Loucy (cell line): ENCODE data around the gene DVL2.
"Not testable (repeated sequence)": the region's sequence is repeated elsewhere in the genome, so short reads cannot be mapped to it uniquely, and the experiment has no call there.

Source experiments
- H2AFZ ChIP-seq: fragments of 200-600 bp; sonication (generic); 2 replicates; pipeline ENCODE4 v1.6.0; 2016; ENCODE audit warnings: antibody characterized with exemption, mild to moderate bottlenecking, low read length, moderate library complexity
- H3F3A ChIP-seq: fragments of 200-600 bp; 2 replicates; pipeline ENCODE4 v1.6.0; 2016; ENCODE audit warnings: antibody characterized with exemption, low read depth, mild to moderate bottlenecking
- H3K27me3 ChIP-seq: fragments of 200-600 bp; sonication (generic); 2 replicates; pipeline ENCODE4 v1.6.1; 2014; ENCODE audit warnings: low read length, mild to moderate bottlenecking; ENCODE audit not compliant: insufficient read depth, poor library complexity, severe bottlenecking
- H3K36me3 ChIP-seq: fragments of 200-600 bp; sonication (generic); 2 replicates; pipeline ENCODE4 v1.6.1; 2016; ENCODE audit warnings: low read length; ENCODE audit not compliant: insufficient read depth
- H3K4me1 ChIP-seq: fragments of 200-600 bp; sonication (generic); 2 replicates; pipeline ENCODE4 v1.5.1; 2014; ENCODE audit warnings: low read length, mild to moderate bottlenecking; ENCODE audit not compliant: insufficient read depth, poor library complexity, severe bottlenecking
- H3K4me2 ChIP-seq: fragments of 200-600 bp; sonication (generic); 2 replicates; pipeline ENCODE4 v1.6.0; 2014; ENCODE audit warnings: antibody characterized with exemption, low read length, low read depth, mild to moderate bottlenecking; ENCODE audit not compliant: poor library complexity, severe bottlenecking
- H3K4me3 ChIP-seq: fragments of 200-600 bp; sonication (generic); 2 replicates; pipeline ENCODE4 v1.5.1; 2014; ENCODE audit warnings: low read length, mild to moderate bottlenecking, mixed read lengths; ENCODE audit not compliant: poor library complexity, severe bottlenecking
- H3K79me2 ChIP-seq: fragments of 200-600 bp; sonication (generic); 2 replicates; pipeline ENCODE4 v1.6.1; 2014; ENCODE audit warnings: low read length; ENCODE audit not compliant: insufficient read depth
- H3K9ac ChIP-seq: fragments of 200-600 bp; sonication (generic); 2 replicates; pipeline ENCODE4 v1.6.0; 2014; ENCODE audit warnings: mild to moderate bottlenecking, low read depth, low read length, moderate library complexity; ENCODE audit not compliant: poor library complexity, severe bottlenecking
- H3K9me2 ChIP-seq: fragments of 200-600 bp; sonication (generic); replicated peaks from 2 replicates; pipeline ENCODE4 v1.6.1; 2016; ENCODE audit warnings: low read depth, low read length, mixed read lengths
- H3K9me3 ChIP-seq: fragments of 200-600 bp; sonication (generic); 2 replicates; pipeline ENCODE4 v1.6.1; 2014; ENCODE audit warnings: mild to moderate bottlenecking, antibody characterized with exemption, low read length, low read depth; ENCODE audit not compliant: insufficient read depth
- H4K20me1 ChIP-seq: fragments of 200-600 bp; sonication (generic); 2 replicates; pipeline ENCODE4 v1.6.0; 2014; ENCODE audit warnings: antibody characterized with exemption, low read length, mild to moderate bottlenecking; ENCODE audit not compliant: insufficient read depth, poor library complexity, severe bottlenecking
- EZH2phosphoT487 ChIP-seq: fragments of 200-600 bp; IDR thresholded peaks from 2 replicates; pipeline ENCODE4 v1.6.1; 2018; ENCODE audit warnings: antibody characterized with exemption, mild to moderate bottlenecking, moderate library complexity, borderline replicate concordance
- TF ChIP-seq, protein P1 (sequence below): fragments of 200-600 bp; sonication (generic); conservative IDR thresholded peaks from 2 replicates; pipeline ENCODE4 v1.5.1; 2014; ENCODE audit warnings: mild to moderate bottlenecking, antibody characterized with exemption, low read length

Gene DVL2

DNA sequence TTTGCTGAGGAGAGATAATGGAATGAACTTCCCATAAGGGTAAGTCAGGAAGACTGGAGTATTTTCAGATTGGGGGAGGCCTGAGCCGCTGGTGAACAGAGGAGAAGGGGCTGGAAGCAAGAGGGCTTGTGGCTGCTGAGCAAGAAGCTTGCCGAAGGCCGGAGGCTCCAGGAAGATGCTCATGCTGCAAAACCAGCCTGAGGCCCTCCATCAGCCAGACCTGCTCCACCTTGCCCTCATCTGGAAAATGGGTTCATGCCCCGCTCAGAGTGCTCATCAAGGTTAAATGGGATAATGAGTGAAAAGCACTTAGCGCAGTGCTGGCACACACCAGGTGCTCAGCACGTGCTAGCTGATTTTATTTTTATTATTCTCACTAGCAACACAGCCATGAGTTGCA, 49.7 kb downstream of the DVL2 start:
- H2AFZ ChIP-seq = no peak overlapping the region
- H3K36me3 ChIP-seq = no peaks in the 10 kb centered on the region
- H3K4me1 ChIP-seq = no peaks in the 10 kb centered on the region
- H3K9me3 ChIP-seq = no peaks in the 10 kb centered on the region
- TF ChIP-seq, protein P1, sequence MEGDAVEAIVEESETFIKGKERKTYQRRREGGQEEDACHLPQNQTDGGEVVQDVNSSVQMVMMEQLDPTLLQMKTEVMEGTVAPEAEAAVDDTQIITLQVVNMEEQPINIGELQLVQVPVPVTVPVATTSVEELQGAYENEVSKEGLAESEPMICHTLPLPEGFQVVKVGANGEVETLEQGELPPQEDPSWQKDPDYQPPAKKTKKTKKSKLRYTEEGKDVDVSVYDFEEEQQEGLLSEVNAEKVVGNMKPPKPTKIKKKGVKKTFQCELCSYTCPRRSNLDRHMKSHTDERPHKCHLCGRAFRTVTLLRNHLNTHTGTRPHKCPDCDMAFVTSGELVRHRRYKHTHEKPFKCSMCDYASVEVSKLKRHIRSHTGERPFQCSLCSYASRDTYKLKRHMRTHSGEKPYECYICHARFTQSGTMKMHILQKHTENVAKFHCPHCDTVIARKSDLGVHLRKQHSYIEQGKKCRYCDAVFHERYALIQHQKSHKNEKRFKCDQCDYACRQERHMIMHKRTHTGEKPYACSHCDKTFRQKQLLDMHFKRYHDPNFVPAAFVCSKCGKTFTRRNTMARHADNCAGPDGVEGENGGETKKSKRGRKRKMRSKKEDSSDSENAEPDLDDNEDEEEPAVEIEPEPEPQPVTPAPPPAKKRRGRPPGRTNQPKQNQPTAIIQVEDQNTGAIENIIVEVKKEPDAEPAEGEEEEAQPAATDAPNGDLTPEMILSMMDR = no peak
- no peak for TF ChIP-seq EZH2phosphoT487
- no peaks in the 10 kb centered on the region for H4K20me1 ChIP-seq
- H3K27me3 ChIP-seq = no peaks in the 10 kb centered on the region
- H3K79me2 ChIP-seq = no peaks in the 10 kb centered on the region
- H3K4me2 ChIP-seq = no peak overlapping the region
- no peak overlapping the region for H3K4me3 ChIP-seq
- H3K9me2 ChIP-seq = no peaks in the 10 kb centered on the region
- H3K9ac ChIP-seq = no peak overlapping the region
- H3F3A ChIP-seq = no peaks in the 10 kb centered on the region

DNA sequence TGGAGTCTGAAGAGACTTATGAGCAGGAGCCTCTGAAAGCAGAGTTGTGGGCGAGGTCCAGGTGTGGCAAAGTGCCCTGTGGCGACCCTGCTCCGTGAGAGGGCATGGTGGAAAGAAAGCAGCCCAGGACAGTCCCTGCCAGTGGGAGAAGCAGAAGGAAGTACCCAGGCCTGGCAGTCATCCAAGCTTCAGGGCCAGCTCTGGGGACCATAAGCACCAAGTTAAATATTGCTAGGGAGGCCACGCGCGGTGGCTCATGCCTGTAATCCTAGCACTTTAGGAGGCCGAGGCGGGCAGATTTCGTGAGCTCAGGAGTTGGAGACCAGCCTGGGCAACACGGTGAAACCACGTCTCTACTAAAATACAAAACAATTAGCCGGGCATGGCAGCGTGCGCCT, 50.2 kb downstream of the DVL2 start:
- H3K79me2 ChIP-seq = no peaks in the 10 kb centered on the region
- H2AFZ ChIP-seq = no peak overlapping the region
- H3K4me1 ChIP-seq = no peaks in the 10 kb centered on the region
- H3K27me3 ChIP-seq = no peaks in the 10 kb centered on the region
- H3K9me3 ChIP-seq = no peaks in the 10 kb centered on the region
- H3F3A ChIP-seq = no peaks in the 10 kb centered on the region
- TF ChIP-seq, protein P1 = no peak
- TF ChIP-seq EZH2phosphoT487 = no peak
- no peak overlapping the region for H3K4me2 ChIP-seq
- no peaks in the 10 kb centered on the region for H3K9me2 ChIP-seq
- H3K36me3 ChIP-seq = no peaks in the 10 kb centered on the region
- no peak overlapping the region for H3K4me3 ChIP-seq
- H4K20me1 ChIP-seq = no peaks in the 10 kb centered on the region
- H3K9ac ChIP-seq = no peak overlapping the region

DNA sequence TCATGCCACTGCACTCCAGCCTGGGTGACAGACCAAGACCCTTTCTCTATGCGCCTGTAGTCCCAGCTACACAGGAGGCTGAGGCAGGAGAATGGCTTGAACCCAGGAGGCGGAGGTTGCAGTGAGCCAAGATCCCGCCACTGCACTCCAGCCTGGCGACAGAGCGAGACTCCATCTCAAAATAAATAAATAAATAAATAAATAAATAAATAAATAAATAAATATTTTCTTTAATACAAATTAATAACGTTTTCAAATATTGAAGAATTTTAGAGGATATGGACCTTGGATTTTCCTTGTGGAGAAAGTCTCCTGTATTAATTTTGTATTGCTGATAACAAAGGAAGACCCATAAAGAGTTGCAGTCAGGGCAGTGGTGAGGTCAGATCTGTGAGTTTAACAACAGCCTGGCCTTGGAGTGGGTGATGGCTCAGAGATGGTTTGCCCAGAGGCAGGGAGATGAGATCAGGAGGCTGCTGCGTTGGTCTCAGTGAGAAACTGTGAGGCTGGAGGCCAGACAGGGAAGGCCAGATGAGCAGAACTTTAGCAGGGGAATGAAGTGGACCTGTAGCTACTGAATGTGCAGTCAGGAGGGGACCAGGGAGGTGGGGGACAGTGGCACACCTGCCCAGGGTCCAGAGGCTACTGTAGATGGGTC, 50.8 kb downstream of the DVL2 start:
- Histone ChIP-seq H3K36me3 (no peaks in the 10 kb centered on the region), H3K9ac (no peak overlapping the region), H3K4me3 (no peak overlapping the region)

DNA sequence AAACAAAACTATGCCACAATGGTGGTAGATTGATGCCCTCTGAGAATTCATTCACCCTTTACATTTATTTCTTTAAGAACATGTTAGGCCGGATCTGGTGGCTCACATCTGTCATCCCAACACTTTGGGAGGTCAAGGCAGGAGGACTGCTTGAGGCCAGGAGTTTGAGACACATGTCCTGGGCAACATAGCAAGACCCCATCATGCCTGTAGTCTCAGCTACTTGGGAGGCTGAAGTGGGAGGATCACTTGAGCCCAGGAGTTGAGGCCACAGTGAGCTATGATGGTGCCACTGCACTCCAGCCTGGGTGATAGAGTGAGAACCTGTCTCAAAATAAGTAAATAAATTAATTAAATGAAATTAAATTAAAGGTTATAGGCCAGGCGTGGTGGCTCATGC, 52.2 kb downstream of the DVL2 start:
- not testable (repeated sequence) for H2AFZ ChIP-seq, H3K36me3 ChIP-seq

More for the DNA sequence above, 50.8 kb downstream of the DVL2 start:
- H3K27me3 ChIP-seq = no peaks in the 10 kb centered on the region
- TF ChIP-seq EZH2phosphoT487 = no peak
- TF ChIP-seq, protein P1 = no peak
- H4K20me1 ChIP-seq = no peaks in the 10 kb centered on the region
- no peak overlapping the region for H2AFZ ChIP-seq
- no peaks in the 10 kb centered on the region for H3K9me2 ChIP-seq
- no peaks in the 10 kb centered on the region for H3K9me3 ChIP-seq
- H3F3A ChIP-seq = no peaks in the 10 kb centered on the region
- H3K4me2 ChIP-seq = no peak overlapping the region
- H3K4me1 ChIP-seq = no peaks in the 10 kb centered on the region
- H3K79me2 ChIP-seq = no peaks in the 10 kb centered on the region

More for the DNA sequence above, 52.2 kb downstream of the DVL2 start:
- H3K4me1 ChIP-seq = peaks cover 11% of the 10 kb centered on the region
- H3K27me3 ChIP-seq, H3K9me3 ChIP-seq, H3F3A ChIP-seq, H3K79me2 ChIP-seq, H3K9ac ChIP-seq, H3K4me3 ChIP-seq, H3K9me2 ChIP-seq, H4K20me1 ChIP-seq, H3K4me2 ChIP-seq: not testable (repeated sequence)
